ENCODE data around the gene COL25A1.

DNA sequence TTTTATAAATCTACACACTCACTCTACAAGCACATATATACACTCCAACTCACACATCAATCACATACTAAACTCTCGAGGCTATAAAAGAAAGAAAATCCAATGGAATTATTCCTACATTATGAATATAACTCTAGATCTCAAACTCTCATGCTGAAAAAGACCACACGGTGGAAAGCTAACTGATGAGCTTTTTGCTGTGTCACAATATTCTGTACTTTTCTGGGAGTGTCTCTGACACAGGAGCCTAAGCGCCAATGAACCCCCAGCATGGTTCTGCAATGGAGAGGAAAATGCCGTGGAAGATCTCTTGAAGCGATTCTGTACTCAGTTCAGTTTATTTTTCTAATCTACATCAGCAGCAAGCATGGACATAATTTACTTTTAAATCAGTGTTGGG lies 415.4 kb downstream of the COL25A1 start:
- TF ChIP-seq, protein P1, sequence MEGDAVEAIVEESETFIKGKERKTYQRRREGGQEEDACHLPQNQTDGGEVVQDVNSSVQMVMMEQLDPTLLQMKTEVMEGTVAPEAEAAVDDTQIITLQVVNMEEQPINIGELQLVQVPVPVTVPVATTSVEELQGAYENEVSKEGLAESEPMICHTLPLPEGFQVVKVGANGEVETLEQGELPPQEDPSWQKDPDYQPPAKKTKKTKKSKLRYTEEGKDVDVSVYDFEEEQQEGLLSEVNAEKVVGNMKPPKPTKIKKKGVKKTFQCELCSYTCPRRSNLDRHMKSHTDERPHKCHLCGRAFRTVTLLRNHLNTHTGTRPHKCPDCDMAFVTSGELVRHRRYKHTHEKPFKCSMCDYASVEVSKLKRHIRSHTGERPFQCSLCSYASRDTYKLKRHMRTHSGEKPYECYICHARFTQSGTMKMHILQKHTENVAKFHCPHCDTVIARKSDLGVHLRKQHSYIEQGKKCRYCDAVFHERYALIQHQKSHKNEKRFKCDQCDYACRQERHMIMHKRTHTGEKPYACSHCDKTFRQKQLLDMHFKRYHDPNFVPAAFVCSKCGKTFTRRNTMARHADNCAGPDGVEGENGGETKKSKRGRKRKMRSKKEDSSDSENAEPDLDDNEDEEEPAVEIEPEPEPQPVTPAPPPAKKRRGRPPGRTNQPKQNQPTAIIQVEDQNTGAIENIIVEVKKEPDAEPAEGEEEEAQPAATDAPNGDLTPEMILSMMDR (IDR thresholded peaks at IDR 0.05): no peak
- no peak for TF ChIP-seq POLR2A (IDR thresholded peaks at IDR 0.05)

Measured in heart left ventricle (tissue), 13 donors.